Tibial artery (tissue), 4 donors: ENCODE results near the gene TOMM40.

ENCODE experiments used
- DNase-seq, 2 donors: peaks; one replicate each; pipeline ENCODE4 v3.0.0-alpha.2; 2019
- H3K27ac ChIP-seq, 2 donors: fragments of 200-600 bp; sonication (generic) in 1 of 2; 1 replicate in 1 of 2; 2 replicates in 1 of 2; pipeline ENCODE4 v1.5.1; 2018 to 2019; ENCODE audit warnings: mild to moderate bottlenecking in 1 of 2
- H3K27me3 ChIP-seq, 2 donors: fragments of 200-600 bp; sonication (generic) in 1 of 2; one replicate each; pipeline versions ENCODE4 v1.5.1 to v1.6.0; 2016 to 2019
- H3K36me3 ChIP-seq, 3 donors: fragments of 200-600 bp; sonication (generic) in 2 of 3; one replicate each; pipeline ENCODE4 v1.5.1; 2016 to 2019; ENCODE audit warnings: mild to moderate bottlenecking in 2 of 3
- H3K4me1 ChIP-seq, 4 donors: fragments of 200-600 bp; sonication (generic) in 2 of 4; 1 replicate in 3 of 4; 2 replicates in 1 of 4; pipeline ENCODE4 v1.5.1; 2016 to 2019
- H3K4me3 ChIP-seq, 2 donors: fragments of 200-600 bp; sonication (generic) in 1 of 2; 1 replicate in 1 of 2; 2 replicates in 1 of 2; pipeline ENCODE4 v1.5.1; 2018 to 2019; ENCODE audit warnings: mild to moderate bottlenecking in 2 of 2
- H3K9me3 ChIP-seq, 3 donors: fragments of 200-600 bp; sonication (generic) in 1 of 3; one replicate each; pipeline ENCODE4 v1.5.1; 2016 to 2019
- intact Hi-C: fragments of 100-400 bp; cut with DNase I; formaldehyde crosslinking; loops from one replicate; pipeline ENCODE4 v1.15.0; 2023; ENCODE audit warnings: low total_unique reads
- TF ChIP-seq, protein P1 (sequence below), 2 experiments: fragments of 200-600 bp in 1 of 2; fragments of 450-650 bp in 1 of 2; IDR thresholded peaks; one replicate each; pipeline ENCODE4 v1.5.1; 2017 to 2019; ENCODE audit warnings: antibody characterized with exemption in 2 of 2, mild to moderate bottlenecking in 1 of 2, moderate library complexity in 1 of 2

Gene TOMM40

DNA sequence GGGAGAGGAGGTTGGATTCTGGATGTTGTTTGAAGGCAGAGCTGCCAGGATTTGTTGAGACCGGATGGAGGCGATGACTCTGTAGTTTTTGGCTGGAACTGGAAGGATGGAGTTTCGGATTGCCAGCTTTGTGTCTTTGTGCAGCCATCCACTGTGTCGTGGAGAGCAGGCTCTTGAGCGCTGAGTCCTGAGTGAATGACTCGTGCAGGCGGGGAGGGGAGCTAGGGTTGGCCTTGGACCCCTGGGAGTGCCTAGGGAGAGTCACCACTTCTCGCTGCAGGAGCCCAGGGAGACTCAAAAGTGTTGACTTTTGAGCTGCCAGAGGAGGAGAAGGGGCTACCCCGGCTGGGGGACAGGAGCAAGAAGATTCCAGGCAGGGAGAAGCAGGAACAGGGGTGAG is 3.9 kb downstream of the TOMM40 start:
- Histone ChIP-seq H3K27ac (no peak overlapping the region), H3K4me1 (peaks cover 0 to 18% (median 14%) of the 10 kb centered on the region in 4 donors), H3K27me3 (no peaks in the 10 kb centered on the region), H3K9me3 (no peaks in the 10 kb centered on the region), H3K4me3 (no peak overlapping the region), H3K36me3 (peaks cover 45 to 73% (median 56%) of the 10 kb centered on the region in 3 donors)
- TF ChIP-seq, protein P1, sequence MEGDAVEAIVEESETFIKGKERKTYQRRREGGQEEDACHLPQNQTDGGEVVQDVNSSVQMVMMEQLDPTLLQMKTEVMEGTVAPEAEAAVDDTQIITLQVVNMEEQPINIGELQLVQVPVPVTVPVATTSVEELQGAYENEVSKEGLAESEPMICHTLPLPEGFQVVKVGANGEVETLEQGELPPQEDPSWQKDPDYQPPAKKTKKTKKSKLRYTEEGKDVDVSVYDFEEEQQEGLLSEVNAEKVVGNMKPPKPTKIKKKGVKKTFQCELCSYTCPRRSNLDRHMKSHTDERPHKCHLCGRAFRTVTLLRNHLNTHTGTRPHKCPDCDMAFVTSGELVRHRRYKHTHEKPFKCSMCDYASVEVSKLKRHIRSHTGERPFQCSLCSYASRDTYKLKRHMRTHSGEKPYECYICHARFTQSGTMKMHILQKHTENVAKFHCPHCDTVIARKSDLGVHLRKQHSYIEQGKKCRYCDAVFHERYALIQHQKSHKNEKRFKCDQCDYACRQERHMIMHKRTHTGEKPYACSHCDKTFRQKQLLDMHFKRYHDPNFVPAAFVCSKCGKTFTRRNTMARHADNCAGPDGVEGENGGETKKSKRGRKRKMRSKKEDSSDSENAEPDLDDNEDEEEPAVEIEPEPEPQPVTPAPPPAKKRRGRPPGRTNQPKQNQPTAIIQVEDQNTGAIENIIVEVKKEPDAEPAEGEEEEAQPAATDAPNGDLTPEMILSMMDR (IDR thresholded peaks at IDR 0.05), result no peak
- intact Hi-C loops, result no loop called here
- no peak for DNase-seq

DNA sequence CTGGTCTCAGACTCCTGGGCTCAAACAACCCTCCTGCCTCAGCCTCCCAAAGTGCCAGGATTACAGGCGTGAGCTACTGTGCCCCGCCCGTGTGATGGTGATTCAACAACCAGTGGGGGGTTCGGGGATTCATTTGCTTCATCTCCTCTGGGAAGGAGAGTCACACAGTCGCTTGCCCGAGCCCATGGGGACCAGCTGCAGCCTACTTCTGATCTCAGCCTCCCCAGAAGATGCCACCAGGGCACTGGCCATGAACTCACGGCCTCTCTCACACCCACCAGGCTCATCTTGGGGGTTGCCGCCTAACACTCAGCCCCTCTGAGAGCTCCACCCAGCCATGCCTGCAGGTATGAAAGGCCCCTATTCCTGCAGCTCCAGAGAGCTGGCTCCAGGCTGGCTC is 6.8 kb downstream of the TOMM40 start:
- DNase-seq, result no peak
- TF ChIP-seq, protein P1 (IDR thresholded peaks at IDR 0.05), result no peak
- H3K27me3 ChIP-seq, result no peaks in the 10 kb centered on the region
- no peaks in the 10 kb centered on the region for H3K9me3 ChIP-seq
- H3K4me1 ChIP-seq, result peaks cover 0 to 2% (median 0%) of the 10 kb centered on the region in 4 donors
- H3K36me3 ChIP-seq, result peaks cover 67 to 98% (median 83%) of the 10 kb centered on the region in 3 donors
- no peak overlapping the region for H3K4me3 ChIP-seq
- no peak overlapping the region for H3K27ac ChIP-seq
- intact Hi-C loops, result no loop called here

DNA sequence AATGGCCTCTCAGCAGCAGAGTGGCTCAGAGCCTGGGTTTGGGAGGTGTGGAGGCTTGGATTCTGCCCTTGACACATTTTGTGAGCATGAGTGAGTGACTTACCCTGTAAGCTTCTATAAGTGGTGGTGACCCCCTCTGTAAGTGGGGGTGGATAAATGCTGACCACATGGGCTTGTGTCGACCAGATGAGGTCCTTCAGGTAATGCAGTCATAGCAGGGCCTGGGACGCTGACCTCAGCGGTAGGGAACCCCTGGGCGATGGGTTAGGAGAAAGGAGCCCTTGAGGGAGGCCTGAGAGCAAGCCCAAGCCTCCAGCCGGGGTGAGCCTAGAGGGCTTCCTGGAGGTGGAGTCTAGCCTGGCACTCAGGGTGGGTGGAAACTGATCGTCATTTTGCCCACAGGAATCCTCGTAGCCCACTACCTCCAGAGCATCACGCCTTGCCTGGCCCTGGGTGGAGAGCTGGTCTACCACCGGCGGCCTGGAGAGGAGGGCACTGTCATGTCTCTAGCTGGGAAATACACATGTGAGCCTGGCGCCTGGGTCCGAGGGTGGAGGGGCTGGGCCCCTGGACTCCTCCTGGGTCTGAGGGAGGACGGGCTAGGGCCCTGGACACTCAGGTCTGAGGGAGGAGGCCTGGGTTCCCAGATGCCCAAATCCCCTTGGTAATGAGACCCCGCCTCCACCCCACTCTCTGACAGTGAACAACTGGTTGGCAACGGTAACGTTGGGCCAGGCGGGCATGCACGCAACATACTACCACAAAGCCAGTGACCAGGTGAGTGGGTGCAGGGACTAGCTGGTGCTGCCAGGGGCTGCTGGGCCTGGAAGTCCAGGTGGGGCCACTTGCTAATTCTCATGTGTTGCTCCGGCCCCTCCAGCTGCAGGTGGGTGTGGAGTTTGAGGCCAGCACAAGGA is 9.5 kb downstream of the TOMM40 start:
- intact Hi-C loops, result loop anchor here (5.0 to 10.0 kb wide), 2 partner anchors 52 to 154 kb away; no protein-coding TSS in a partner anchor
- no peak for DNase-seq
- TF ChIP-seq, protein P1 (IDR thresholded peaks at IDR 0.05), result no peak
- H3K4me1 ChIP-seq, result peaks cover 0 to 9% (median 0%) of the 10 kb centered on the region in 4 donors
- H3K4me3 ChIP-seq, result no peak overlapping the region
- no peak overlapping the region for H3K27ac ChIP-seq
- H3K36me3 ChIP-seq, result peaks cover 47 to 76% (median 61%) of the 10 kb centered on the region in 3 donors
- peaks cover 0 to 18% of the 10 kb centered on the region in 2 donors for H3K27me3 ChIP-seq
- no peaks in the 10 kb centered on the region for H3K9me3 ChIP-seq

DNA sequence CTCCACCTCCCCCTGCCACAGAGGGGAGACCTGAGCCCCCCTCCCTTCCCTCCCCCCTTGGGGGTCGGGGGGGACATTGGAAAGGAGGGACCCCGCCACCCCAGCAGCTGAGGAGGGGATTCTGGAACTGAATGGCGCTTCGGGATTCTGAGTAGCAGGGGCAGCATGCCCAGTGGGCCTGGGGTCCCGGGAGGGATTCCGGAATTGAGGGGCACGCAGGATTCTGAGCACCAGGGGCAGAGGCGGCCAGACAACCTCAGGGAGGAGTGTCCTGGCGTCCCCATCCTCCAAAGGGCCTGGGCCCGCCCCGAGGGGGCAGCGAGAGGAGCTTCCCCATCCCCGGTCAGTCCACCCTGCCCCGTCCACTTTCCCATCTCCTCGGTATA is 12.2 kb downstream of the TOMM40 start:
- Histone ChIP-seq H3K4me3 (no peak overlapping the region), H3K27ac (no peak overlapping the region), H3K9me3 (no peaks in the 10 kb centered on the region), H3K4me1 (peaks cover 0 to 18% (median 0%) of the 10 kb centered on the region in 4 donors), H3K36me3 (peaks cover 27 to 50% (median 38%) of the 10 kb centered on the region in 3 donors), H3K27me3 (peaks cover 0 to 42% of the 10 kb centered on the region in 2 donors)
- no peak for DNase-seq
- intact Hi-C loops, result loop anchor here (5.0 to 10.0 kb wide), 2 partner anchors 49 to 152 kb away; no protein-coding TSS in a partner anchor
- TF ChIP-seq, protein P1 (IDR thresholded peaks at IDR 0.05), result no peak

DNA sequence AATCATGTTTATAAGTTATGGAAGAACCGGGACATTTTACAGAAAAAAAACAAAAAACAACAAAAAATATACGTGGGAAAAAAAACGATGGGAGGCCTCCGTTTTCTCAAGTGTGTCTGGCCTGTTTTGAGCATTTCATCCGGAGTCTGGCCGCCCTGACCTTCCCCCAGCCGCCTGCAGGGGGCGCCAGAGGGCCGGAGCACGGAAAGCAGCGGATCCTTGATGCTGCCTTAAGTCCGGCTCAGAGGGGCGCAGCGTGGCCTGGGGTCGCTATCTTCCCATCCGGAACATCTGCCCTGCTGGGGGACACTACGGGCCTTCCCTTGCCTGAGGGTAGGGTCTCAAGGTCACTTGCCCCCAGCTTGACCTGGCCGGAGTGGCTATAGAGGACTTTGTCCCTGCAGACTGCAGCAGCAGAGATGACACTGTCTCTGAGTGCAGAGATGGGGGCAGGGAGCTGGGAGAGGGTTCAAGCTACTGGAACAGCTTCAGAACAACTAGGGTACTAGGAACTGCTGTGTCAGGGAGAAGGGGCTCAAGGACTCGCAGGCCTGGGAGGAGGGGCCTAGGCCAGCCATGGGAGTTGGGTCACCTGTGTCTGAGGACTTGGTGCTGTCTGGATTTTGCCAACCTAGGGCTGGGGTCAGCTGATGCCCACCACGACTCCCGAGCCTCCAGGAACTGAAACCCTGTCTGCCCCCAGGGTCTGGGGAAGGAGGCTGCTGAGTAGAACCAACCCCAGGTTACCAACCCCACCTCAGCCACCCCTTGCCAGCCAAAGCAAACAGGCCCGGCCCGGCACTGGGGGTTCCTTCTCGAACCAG is 12.8 kb downstream of the TOMM40 start:
- Histone ChIP-seq H3K27me3 (peaks cover 0 to 45% of the 10 kb centered on the region in 2 donors), H3K27ac (no peak overlapping the region)
- intact Hi-C loops, result loop anchor here (5.0 to 10.0 kb wide), 2 partner anchors 48 to 151 kb away; no protein-coding TSS in a partner anchor

More for the DNA sequence above, 12.8 kb downstream of the TOMM40 start:
- peaks cover 0 to 18% (median 0%) of the 10 kb centered on the region in 4 donors for H3K4me1 ChIP-seq
- TF ChIP-seq, protein P1 (IDR thresholded peaks at IDR 0.05), result peak; percentile 92 to 99
- no peak overlapping the region for H3K4me3 ChIP-seq
- peak; percentile 64 to 81 for DNase-seq
- H3K36me3 ChIP-seq, result peaks cover 25 to 44% (median 38%) of the 10 kb centered on the region in 3 donors
- H3K9me3 ChIP-seq, result no peaks in the 10 kb centered on the region
